HEK293 (cell line): Measurements from ENCODE around the gene NTNG1.

Experiments
- CTCF ChIA-PET: fragments of 350-600 bp; formaldehyde crosslinking; extraction: SDS; loops from one replicate; lab custom pipeline; 2021; ENCODE audit warnings: antibody characterized with exemption; lab: Yijun Ruan, JAX
- POLR2A ChIA-PET: fragments of 300-600 bp; formaldehyde crosslinking; extraction: SDS; loops from one replicate; lab custom pipeline; 2020; ENCODE audit warnings: antibody characterized with exemption, inconsistent platforms; lab: Yijun Ruan, JAX
- H3K27ac ChIP-seq: fragments of 200-500 bp; sonication (Bioruptor generic); 2 replicates; pipeline ENCODE4 v1.5.1; 2014; ENCODE audit warnings: low read depth, low read length, control low read depth, inconsistent platforms; ENCODE audit errors: extremely low read depth
- H3K36me3 ChIP-seq, 2 experiments: fragments of 200-500 bp in 1 of 2; sonication (Bioruptor generic) in 1 of 2; 1 replicate in 1 of 2; 2 replicates in 1 of 2; pipeline ENCODE4 v1.5.1; 2014 to 2017; ENCODE audit warnings: inconsistent platforms in 2 of 2, low read length in 2 of 2; ENCODE audit not compliant: control insufficient read depth in 2 of 2, insufficient read depth in 1 of 2
- H3K4me1 ChIP-seq: fragments of 200-500 bp; sonication (Bioruptor generic); 2 replicates; pipeline ENCODE4 v1.5.1; 2014; ENCODE audit warnings: mild to moderate bottlenecking, low read length, inconsistent platforms; ENCODE audit not compliant: control insufficient read depth, insufficient read depth
- H3K4me3 ChIP-seq: 2 replicates; pipeline ENCODE4 v1.5.1; 2011; ENCODE audit warnings: low read depth, mild to moderate bottlenecking, control low read depth, low read length, moderate library complexity
- H3K9me3 ChIP-seq: fragments of 200-500 bp; sonication (Bioruptor generic); 2 replicates; pipeline ENCODE4 v1.5.1; 2014; ENCODE audit warnings: low read depth, low read length, inconsistent platforms; ENCODE audit not compliant: control insufficient read depth, insufficient read depth
- EGR2 ChIP-seq: fragments of 450-650 bp; formaldehyde crosslinking; IDR thresholded peaks from 2 replicates; pipeline ENCODE4 v1.5.1; 2016; ENCODE audit warnings: low read depth, missing biosample characterization, missing genetic modification characterization
- IKZF3 ChIP-seq: fragments of 450-650 bp; IDR thresholded peaks from 2 replicates; pipeline ENCODE4 v1.5.0; 2018; ENCODE audit warnings: missing biosample characterization, mild to moderate bottlenecking, missing genetic modification characterization, moderate library complexity
- KLF10 ChIP-seq: fragments of 450-650 bp; IDR thresholded peaks from 2 replicates; pipeline ENCODE4 v1.5.1; 2018; ENCODE audit warnings: missing biosample characterization, mild to moderate bottlenecking, missing genetic modification characterization
- KLF16 ChIP-seq: fragments of 450-650 bp; formaldehyde crosslinking; IDR thresholded peaks from 2 replicates; pipeline ENCODE4 v1.5.1; 2017; ENCODE audit warnings: missing biosample characterization, missing genetic modification characterization
- ZBTB21 ChIP-seq: fragments of 450-650 bp; formaldehyde crosslinking; IDR thresholded peaks from 2 replicates; pipeline ENCODE4 v1.5.1; 2017; ENCODE audit warnings: missing biosample characterization, missing genetic modification characterization
- ZFHX2 ChIP-seq: fragments of 450-650 bp; formaldehyde crosslinking; conservative IDR thresholded peaks from 2 replicates; pipeline ENCODE4 v1.5.1; 2016; ENCODE audit warnings: missing biosample characterization, missing genetic modification characterization
- ZIC2 ChIP-seq: fragments of 450-650 bp; formaldehyde crosslinking; IDR thresholded peaks from 2 replicates; pipeline ENCODE4 v1.5.1; 2016; ENCODE audit warnings: missing biosample characterization, missing genetic modification characterization
- ZNF114 ChIP-seq: fragments of 450-650 bp; formaldehyde crosslinking; IDR thresholded peaks from 2 replicates; pipeline ENCODE4 v1.5.0; 2017; ENCODE audit warnings: missing biosample characterization, missing genetic modification characterization
- ZNF132 ChIP-seq: fragments of 450-650 bp; formaldehyde crosslinking; IDR thresholded peaks from 2 replicates; pipeline ENCODE4 v1.5.1; 2017; ENCODE audit warnings: missing biosample characterization, missing genetic modification characterization, borderline replicate concordance
- ZNF133 ChIP-seq: fragments of 450-650 bp; formaldehyde crosslinking; IDR thresholded peaks from 2 replicates; pipeline ENCODE4 v1.5.1; 2016; ENCODE audit warnings: missing biosample characterization, missing genetic modification characterization
- ZNF214 ChIP-seq: fragments of 450-650 bp; formaldehyde crosslinking; IDR thresholded peaks from 2 replicates; pipeline ENCODE4 v1.5.1; 2017; ENCODE audit warnings: missing biosample characterization, mild to moderate bottlenecking, missing genetic modification characterization, borderline replicate concordance
- ZNF350 ChIP-seq: fragments of 450-650 bp; formaldehyde crosslinking; IDR thresholded peaks from 2 replicates; pipeline ENCODE4 v1.5.0; 2017; ENCODE audit warnings: missing biosample characterization, mild to moderate bottlenecking, missing genetic modification characterization
- ZNF48 ChIP-seq: fragments of 450-650 bp; formaldehyde crosslinking; IDR thresholded peaks from 2 replicates; pipeline ENCODE4 v1.5.1; 2016; ENCODE audit warnings: missing biosample characterization, missing genetic modification characterization
- ZNF501 ChIP-seq: fragments of 450-650 bp; formaldehyde crosslinking; IDR thresholded peaks from 2 replicates; pipeline ENCODE4 v1.5.1; 2016; ENCODE audit warnings: missing biosample characterization, missing genetic modification characterization
- ZNF660 ChIP-seq: fragments of 450-650 bp; IDR thresholded peaks from 2 replicates; pipeline ENCODE4 v1.5.1; 2018; ENCODE audit warnings: missing biosample characterization, mild to moderate bottlenecking, missing genetic modification characterization
- ZNF785 ChIP-seq: fragments of 450-650 bp; formaldehyde crosslinking; IDR thresholded peaks from 2 replicates; pipeline ENCODE4 v1.5.1; 2016; ENCODE audit warnings: missing biosample characterization, missing genetic modification characterization
- TF ChIP-seq, protein P1 (sequence below): fragments of 450-650 bp; formaldehyde crosslinking; IDR thresholded peaks from 2 replicates; pipeline ENCODE4 v1.5.1; 2016; ENCODE audit warnings: missing biosample characterization, missing genetic modification characterization
- TF ChIP-seq, protein P2 (sequence below): fragments of 450-650 bp; formaldehyde crosslinking; IDR thresholded peaks from 2 replicates; pipeline ENCODE4 v1.5.1; 2016; ENCODE audit warnings: missing biosample characterization, missing genetic modification characterization
- TF ChIP-seq, protein P3 (sequence below): fragments of 450-650 bp; formaldehyde crosslinking; IDR thresholded peaks from 2 replicates; pipeline ENCODE4 v1.5.1; 2016; ENCODE audit warnings: missing biosample characterization, missing genetic modification characterization

Gene NTNG1

DNA sequence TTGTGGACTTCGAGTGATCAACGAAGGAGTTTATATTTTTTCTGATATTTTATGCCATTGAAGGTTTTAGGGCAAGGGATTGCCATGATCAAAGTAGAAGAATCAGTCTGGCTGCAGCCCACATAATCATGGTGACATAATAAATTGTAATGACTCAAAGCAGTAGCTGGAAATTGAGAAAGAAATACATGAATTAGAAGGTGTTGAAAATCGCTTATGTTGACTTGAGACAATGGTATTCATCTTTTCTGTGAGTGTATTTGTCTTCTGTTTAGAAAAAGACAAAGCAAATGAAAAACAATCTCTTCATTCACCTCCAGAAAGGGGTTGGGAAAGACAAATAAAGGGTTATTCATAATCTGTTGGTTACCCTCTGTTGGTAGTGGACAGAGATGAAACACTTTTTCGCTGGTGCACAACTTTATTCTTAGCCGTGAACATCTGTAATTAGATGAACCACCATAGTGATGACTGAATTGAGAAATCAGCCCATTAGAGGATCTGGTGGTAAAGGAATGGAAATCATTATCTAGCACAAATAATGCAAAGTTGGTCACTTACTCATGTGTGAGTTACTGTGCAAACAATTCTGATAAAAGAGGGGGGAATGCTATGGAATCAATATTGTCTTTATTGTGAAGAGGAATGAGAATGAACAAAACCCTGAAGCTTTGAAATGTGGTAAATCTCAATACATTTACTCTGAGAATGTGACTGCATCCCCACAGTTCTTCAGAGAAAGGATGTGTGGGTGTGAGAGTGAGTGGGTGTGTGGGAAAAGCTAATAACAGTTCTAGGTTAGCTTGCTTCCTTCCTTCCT, 121.8 kb downstream of the NTNG1 start:
- no peak for TF ChIP-seq KLF10
- TF ChIP-seq EGR2 = peak; percentile 68
- TF ChIP-seq ZFHX2 (tag by site-specific recombination) = peak; percentile 53
- TF ChIP-seq, protein P1, sequence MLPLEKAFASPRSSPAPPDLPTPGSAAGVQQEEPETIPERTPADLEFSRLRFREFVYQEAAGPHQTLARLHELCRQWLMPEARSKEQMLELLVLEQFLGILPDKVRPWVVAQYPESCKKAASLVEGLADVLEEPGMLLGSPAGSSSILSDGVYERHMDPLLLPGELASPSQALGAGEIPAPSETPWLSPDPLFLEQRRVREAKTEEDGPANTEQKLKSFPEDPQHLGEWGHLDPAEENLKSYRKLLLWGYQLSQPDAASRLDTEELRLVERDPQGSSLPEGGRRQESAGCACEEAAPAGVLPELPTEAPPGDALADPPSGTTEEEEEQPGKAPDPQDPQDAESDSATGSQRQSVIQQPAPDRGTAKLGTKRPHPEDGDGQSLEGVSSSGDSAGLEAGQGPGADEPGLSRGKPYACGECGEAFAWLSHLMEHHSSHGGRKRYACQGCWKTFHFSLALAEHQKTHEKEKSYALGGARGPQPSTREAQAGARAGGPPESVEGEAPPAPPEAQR (tag by site-specific recombination) = no peak
- Histone ChIP-seq H3K27ac (no peak overlapping the region), H3K4me1 (no peaks in the 10 kb centered on the region), H3K36me3 (no peaks in the 10 kb centered on the region), H3K9me3 (no peaks in the 10 kb centered on the region), H3K4me3 (no peak overlapping the region)
- CTCF ChIA-PET = interaction anchor here (0.6 to 0.9 kb wide), 2 partner anchors 15 to 494 kb away, joined by 3 read pairs; no protein-coding TSS in a partner anchor
- POLR2A ChIA-PET = no interaction called here

DNA sequence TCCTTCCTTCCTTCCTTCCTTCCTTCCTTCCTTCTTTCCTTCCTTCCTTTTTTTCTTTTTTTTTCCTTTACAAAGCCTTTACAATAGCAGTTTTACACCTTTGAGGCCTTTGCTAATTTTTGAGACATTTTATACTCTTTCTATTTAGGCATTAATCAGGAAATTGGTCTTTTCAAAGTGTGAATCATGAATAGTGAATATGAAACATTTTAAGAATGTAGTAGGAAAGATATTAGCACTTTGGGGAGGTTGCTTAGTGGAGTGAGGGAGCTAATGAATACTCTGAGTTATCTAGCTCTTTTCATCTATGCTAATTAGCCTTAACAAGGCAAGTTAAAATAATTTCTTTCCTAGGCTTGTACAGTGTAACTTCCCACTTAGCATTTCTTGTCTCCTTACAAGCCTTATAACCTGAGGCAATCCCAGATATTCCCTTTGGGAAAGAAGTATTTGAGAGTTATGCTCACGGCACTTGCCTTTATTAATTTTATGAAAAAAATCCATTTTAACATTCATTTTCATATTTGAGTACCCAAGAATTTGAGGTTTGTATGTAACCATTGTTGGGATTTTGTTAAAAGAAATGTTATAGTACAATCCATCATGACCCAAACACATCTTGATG, 122.6 kb downstream of the NTNG1 start:
- no peak overlapping the region for H3K4me3 ChIP-seq
- ChIA-PET POLR2A (no interaction called here), CTCF (interaction anchor here (0.6 to 0.9 kb wide), 2 partner anchors 14 to 493 kb away, joined by 3 read pairs; no protein-coding TSS in a partner anchor)
- H3K9me3 ChIP-seq = no peaks in the 10 kb centered on the region
- no peak overlapping the region for H3K27ac ChIP-seq
- no peaks in the 10 kb centered on the region for H3K4me1 ChIP-seq
- no peaks in the 10 kb centered on the region for H3K36me3 ChIP-seq
- no peak for TF ChIP-seq ZIC2 (tag by site-specific recombination)
- TF ChIP-seq, protein P2, sequence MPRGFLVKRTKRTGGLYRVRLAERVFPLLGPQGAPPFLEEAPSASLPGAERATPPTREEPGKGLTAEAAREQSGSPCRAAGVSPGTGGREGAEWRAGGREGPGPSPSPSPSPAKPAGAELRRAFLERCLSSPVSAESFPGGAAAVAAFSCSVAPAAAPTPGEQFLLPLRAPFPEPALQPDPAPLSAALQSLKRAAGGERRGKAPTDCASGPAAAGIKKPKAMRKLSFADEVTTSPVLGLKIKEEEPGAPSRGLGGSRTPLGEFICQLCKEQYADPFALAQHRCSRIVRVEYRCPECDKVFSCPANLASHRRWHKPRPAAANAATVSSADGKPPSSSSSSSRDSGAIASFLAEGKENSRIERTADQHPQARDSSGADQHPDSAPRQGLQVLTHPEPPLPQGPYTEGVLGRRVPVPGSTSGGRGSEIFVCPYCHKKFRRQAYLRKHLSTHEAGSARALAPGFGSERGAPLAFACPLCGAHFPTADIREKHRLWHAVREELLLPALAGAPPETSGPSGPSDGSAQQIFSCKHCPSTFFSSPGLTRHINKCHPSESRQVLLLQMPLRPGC (tag by site-specific recombination) = no peak
- TF ChIP-seq KLF10 = no peak
- no peak for TF ChIP-seq ZNF350 (tag by site-specific recombination)
- TF ChIP-seq KLF16 (tag by site-specific recombination) = no peak
- TF ChIP-seq ZBTB21 (tag by site-specific recombination) = no peak
- TF ChIP-seq, protein P3, sequence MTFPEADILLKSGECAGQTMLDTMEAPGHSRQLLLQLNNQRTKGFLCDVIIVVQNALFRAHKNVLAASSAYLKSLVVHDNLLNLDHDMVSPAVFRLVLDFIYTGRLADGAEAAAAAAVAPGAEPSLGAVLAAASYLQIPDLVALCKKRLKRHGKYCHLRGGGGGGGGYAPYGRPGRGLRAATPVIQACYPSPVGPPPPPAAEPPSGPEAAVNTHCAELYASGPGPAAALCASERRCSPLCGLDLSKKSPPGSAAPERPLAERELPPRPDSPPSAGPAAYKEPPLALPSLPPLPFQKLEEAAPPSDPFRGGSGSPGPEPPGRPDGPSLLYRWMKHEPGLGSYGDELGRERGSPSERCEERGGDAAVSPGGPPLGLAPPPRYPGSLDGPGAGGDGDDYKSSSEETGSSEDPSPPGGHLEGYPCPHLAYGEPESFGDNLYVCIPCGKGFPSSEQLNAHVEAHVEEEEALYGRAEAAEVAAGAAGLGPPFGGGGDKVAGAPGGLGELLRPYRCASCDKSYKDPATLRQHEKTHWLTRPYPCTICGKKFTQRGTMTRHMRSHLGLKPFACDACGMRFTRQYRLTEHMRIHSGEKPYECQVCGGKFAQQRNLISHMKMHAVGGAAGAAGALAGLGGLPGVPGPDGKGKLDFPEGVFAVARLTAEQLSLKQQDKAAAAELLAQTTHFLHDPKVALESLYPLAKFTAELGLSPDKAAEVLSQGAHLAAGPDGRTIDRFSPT (tag by site-specific recombination) = no peak
- TF ChIP-seq ZNF501 (tag by site-specific recombination) = no peak
- no peak for TF ChIP-seq ZNF133 (tag by site-specific recombination)
- no peak for TF ChIP-seq IKZF3 (tag by site-specific recombination)
- no peak for TF ChIP-seq ZNF114 (tag by site-specific recombination)
- no peak for TF ChIP-seq ZNF214
- no peak for TF ChIP-seq ZNF132 (tag by site-specific recombination)
- TF ChIP-seq ZNF785 (tag by site-specific recombination) = no peak
- no peak for TF ChIP-seq ZNF48 (tag by site-specific recombination)
- TF ChIP-seq ZNF660 (tag by site-specific recombination) = no peak
